Gastroesophageal sphincter (tissue), 3 donors: ENCODE measurements around the gene ARMC8.

Experiments used
- POLR2A ChIP-seq, 2 donors: fragments of 450-650 bp; IDR thresholded peaks; one replicate each; pipeline ENCODE4 v1.6.1; 2017; ENCODE audit warnings: antibody characterized with exemption in 2 of 2, mild to moderate bottlenecking in 2 of 2, moderate library complexity in 1 of 2
- TF ChIP-seq, protein P1 (sequence below), 4 experiments: fragments of 200-600 bp in 2 of 4; fragments of 450-650 bp in 2 of 4; sonication (generic) in 1 of 4; IDR thresholded peaks; one replicate each; pipeline ENCODE4 v1.5.1; 2017 to 2019; ENCODE audit warnings: antibody characterized with exemption in 4 of 4, mild to moderate bottlenecking in 2 of 4, moderate library complexity in 2 of 4

DNA sequence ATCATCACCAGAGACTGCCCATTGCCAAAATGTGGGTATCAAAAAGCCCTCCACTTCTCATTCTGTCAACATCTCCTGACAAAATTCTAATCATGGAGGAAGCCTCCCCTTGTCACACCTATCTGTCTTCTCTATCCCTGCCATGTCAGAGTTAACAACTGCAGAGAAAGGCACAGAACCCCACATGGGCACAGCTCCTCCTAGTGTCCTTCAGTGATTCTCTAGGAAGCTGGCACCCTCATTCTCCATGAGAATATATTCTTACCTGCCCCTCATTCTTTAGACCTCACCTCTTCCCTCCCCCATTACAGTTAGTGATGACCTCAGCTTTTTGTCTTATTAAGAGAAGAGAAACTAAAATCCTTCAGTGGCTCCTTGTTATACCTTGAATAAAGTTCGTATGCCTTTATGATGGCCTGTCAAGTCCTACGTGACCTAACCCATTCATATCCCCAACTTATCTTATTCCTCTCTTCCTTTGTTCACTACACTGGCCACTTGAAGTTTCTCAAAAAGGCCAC lies 97.9 kb downstream of the ARMC8 start:
- TF ChIP-seq POLR2A (IDR thresholded peaks at IDR 0.05): no peak
- TF ChIP-seq, protein P1, sequence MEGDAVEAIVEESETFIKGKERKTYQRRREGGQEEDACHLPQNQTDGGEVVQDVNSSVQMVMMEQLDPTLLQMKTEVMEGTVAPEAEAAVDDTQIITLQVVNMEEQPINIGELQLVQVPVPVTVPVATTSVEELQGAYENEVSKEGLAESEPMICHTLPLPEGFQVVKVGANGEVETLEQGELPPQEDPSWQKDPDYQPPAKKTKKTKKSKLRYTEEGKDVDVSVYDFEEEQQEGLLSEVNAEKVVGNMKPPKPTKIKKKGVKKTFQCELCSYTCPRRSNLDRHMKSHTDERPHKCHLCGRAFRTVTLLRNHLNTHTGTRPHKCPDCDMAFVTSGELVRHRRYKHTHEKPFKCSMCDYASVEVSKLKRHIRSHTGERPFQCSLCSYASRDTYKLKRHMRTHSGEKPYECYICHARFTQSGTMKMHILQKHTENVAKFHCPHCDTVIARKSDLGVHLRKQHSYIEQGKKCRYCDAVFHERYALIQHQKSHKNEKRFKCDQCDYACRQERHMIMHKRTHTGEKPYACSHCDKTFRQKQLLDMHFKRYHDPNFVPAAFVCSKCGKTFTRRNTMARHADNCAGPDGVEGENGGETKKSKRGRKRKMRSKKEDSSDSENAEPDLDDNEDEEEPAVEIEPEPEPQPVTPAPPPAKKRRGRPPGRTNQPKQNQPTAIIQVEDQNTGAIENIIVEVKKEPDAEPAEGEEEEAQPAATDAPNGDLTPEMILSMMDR (IDR thresholded peaks at IDR 0.05): no peak
